VCaP (cell line): ENCODE measurements around the gene TMEM132D.

Experiments
- H3K27ac ChIP-seq: fragments of 450-650 bp; 2 replicates; pipeline ENCODE4 v1.5.1; 2017
- CTCF ChIP-seq: fragments of 450-650 bp; conservative IDR thresholded peaks from 2 replicates; pipeline ENCODE4 v1.5.1; 2017; ENCODE audit warnings: mild to moderate bottlenecking, moderate library complexity

The TMEM132D gene

GRCh38 chr12:129179941-129180553, 723.8 kb downstream of the TMEM132D start:
- H3K27ac ChIP-seq = no peak overlapping the region
- no peak for TF ChIP-seq CTCF

GRCh38 chr12:129169928-129170327, 733.9 kb downstream of the TMEM132D start:
- no peak overlapping the region for H3K27ac ChIP-seq
- TF ChIP-seq CTCF = no peak

- no peak for TF ChIP-seq CTCF
- no peak overlapping the region for H3K27ac ChIP-seq
Observed at GRCh38 chr12:129163861-129164260, 740.0 kb downstream of the TMEM132D start.

- H3K27ac ChIP-seq = no peak overlapping the region
- TF ChIP-seq CTCF = no peak
Observed at GRCh38 chr12:129163461-129163860, 740.4 kb downstream of the TMEM132D start.

GRCh38 chr12:129162805-129163204, 741.0 kb downstream of the TMEM132D start:
- no peak for TF ChIP-seq CTCF
- H3K27ac ChIP-seq = no peak overlapping the region

GRCh38 chr12:129161511-129161910, 742.3 kb downstream of the TMEM132D start:
- H3K27ac ChIP-seq = no peak overlapping the region
- TF ChIP-seq CTCF = no peak

GRCh38 chr12:129160282-129160681, 743.5 kb downstream of the TMEM132D start:
- TF ChIP-seq CTCF = no peak
- no peak overlapping the region for H3K27ac ChIP-seq
